ENCODE measurements around the gene CTNNBIP1. TPM values are rescaled to one million over a fixed set of nuclear protein-coding genes. Genes with fewer than 3 reads are reported as not detected.

The CTNNBIP1 gene
- total and polyA plus RNA-seq, 2 donors (not counting 3 experiments of a cell fraction or from before 2014, with no cell fraction given), result 26.6 to 31.7 TPM

DNA sequence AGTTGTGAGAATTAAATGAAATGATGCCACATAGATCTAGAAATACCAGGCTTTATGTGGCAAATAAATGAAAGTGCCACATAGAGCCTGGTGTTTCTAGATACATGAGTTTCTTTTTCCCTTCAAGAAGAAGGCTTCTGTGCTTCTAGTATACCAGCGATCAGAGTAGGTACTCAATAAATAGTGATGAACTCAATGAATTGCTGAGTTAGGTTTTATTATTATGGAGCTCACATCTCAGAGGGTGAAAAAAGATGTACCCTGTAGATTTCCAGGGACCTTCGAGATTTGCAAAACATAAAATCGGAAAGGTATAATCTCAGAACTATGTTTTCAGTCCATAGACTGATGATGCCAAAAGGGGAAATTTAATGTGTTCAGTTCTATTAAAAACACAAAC is 84.0 kb downstream of the CTNNBIP1 start:
- Histone ChIP-seq H3K27ac (ENCODE audit: insufficient read depth, low read depth, low read length) (no peak overlapping the region), H3K4me3 (replicated peaks in 1 of 3; ENCODE audit: insufficient read depth in 1 of 3, low read depth in 1 of 3, low read length in 3 of 3) (no peak overlapping the region), H3K9me3 (replicated peaks; ENCODE audit: control insufficient read depth, insufficient read depth, low read length) (no peaks in the 10 kb centered on the region), H2AFZ (ENCODE audit: low read depth, low read length) (no peak overlapping the region), H3K9me1 (replicated peaks; ENCODE audit: control insufficient read depth, extremely low read depth, insufficient read depth, low read length) (no peaks in the 10 kb centered on the region), H3K4me2 (ENCODE audit: insufficient read depth, low read length) (no peak overlapping the region), H3K4me1 (ENCODE audit: control insufficient read depth, extremely low read depth, insufficient read depth, low read length) (peaks cover 18% of the 10 kb centered on the region), H3K9ac (replicated peaks; ENCODE audit: extremely low read depth, insufficient read depth, low read length) (no peak overlapping the region), H4K20me1 (replicated peaks; ENCODE audit: control insufficient read depth, extremely low read depth, insufficient read depth, low read length) (no peaks in the 10 kb centered on the region), H3K36me3 (ENCODE audit: control insufficient read depth in 2 of 2, extremely low read depth in 1 of 2, insufficient read depth in 2 of 2, low read length in 2 of 2) (no peaks in the 10 kb centered on the region), H3K79me2 (ENCODE audit: control insufficient read depth, insufficient read depth, low read length) (peaks cover 19% of the 10 kb centered on the region), H3K27me3 (ENCODE audit: control insufficient read depth in 2 of 2, insufficient read depth in 2 of 2, low read length in 2 of 2) (peaks cover 0 to 2% of the 10 kb centered on the region in 2 experiments)
- no peak for TF ChIP-seq POLR2AphosphoS5 (IDR thresholded peaks at IDR 0.05; ENCODE audit: insufficient read depth, low read depth, low read length)
- POLR2A ChIA-PET, result no interaction called here
- intact Hi-C loops (cut with micrococcal nuclease), result no loop called here
- DNase-seq (ENCODE audit: low read depth, low spot score) (no peak), FAIRE-seq (no peak)
- dilution Hi-C loops (cut with MboI; ENCODE audit: extremely low pct_ligation_motif_present, low sequenced_read_pairs), result no loop called here
- CTCF ChIA-PET, result interaction anchor here (1.2 to 1.9 kb wide), 3 partner anchors 13 to 42 kb away, joined by 4 to 7 read pairs (median 4); no protein-coding TSS in a partner anchor
- no TSS peak for BruUV-seq (replicated peaks)

DNA sequence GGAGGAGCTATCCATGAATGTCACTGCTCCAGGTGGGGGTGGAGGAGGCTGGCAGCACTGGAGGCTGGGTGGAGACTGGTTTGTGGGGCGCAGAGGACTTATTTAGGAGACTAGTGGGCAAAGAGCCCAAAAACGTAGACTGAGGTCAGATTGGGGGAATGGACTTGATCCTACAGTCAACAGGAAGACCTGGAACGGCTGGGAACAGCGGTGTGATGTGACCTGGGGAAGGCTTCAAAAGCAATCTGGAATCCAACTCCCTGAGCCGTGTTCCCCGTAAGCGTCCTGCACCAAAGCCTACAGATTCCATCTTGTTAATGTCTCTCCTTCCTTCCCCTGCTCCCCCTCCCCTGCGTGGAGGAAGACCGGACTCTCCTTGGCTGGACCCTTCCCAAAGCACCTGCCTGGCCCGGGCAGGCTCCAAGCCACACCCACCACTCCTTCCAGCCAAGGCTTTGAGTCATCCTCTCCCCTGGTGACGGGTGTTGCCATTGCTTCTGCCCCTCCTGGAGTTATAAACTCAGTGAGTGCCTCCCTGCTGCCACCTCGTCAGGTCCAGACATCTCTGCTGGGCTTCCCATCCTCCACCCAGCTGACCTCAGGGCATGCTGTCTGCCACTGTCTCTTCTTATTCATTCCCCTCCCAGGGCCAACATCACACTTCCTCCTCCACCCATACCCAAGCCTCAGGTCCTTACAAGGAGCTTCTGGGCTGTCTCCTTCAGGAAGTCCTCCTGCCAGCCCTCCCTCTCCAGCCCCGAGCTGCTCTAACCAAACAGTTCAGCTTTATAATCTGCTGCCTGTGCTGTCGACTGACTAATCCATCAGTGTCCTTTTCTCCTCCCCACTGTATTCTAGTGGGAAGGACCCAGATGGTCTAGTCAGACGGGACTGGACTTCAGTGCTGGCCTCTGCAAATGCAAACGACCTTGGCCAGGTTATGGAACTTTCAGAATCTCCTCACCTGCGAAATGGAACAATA is 84.7 kb downstream of the CTNNBIP1 start:
- H3K4me3 ChIP-seq (replicated peaks in 1 of 3; ENCODE audit: insufficient read depth in 1 of 3, low read depth in 1 of 3, low read length in 3 of 3), result no peak overlapping the region
- no peak overlapping the region for H3K9ac ChIP-seq (replicated peaks; ENCODE audit: extremely low read depth, insufficient read depth, low read length)
- ChIA-PET POLR2A (no interaction called here), CTCF (interaction anchor here (1.2 to 1.4 kb wide), 2 partner anchors 12 to 43 kb away, joined by 4 read pairs; no protein-coding TSS in a partner anchor)
- no peaks in the 10 kb centered on the region for H3K36me3 ChIP-seq (ENCODE audit: control insufficient read depth in 2 of 2, extremely low read depth in 1 of 2, insufficient read depth in 2 of 2, low read length in 2 of 2)
- DNase-seq (ENCODE audit: low read depth, low spot score) (peak; percentile 55), FAIRE-seq (peak; percentile 67)
- no TSS peak for BruUV-seq (replicated peaks)
- H2AFZ ChIP-seq (ENCODE audit: low read depth, low read length), result peak overlapping the region; percentile 0
- H3K27me3 ChIP-seq (ENCODE audit: control insufficient read depth in 2 of 2, insufficient read depth in 2 of 2, low read length in 2 of 2), result no peaks in the 10 kb centered on the region
- no peak overlapping the region for H3K4me2 ChIP-seq (ENCODE audit: insufficient read depth, low read length)
- TF ChIP-seq JUN (IDR thresholded peaks at IDR 0.05; ENCODE audit: borderline replicate concordance, insufficient read depth, insufficient read length, low read depth), result no peak
- TF ChIP-seq GATA2 (IDR thresholded peaks at IDR 0.05; ENCODE audit: insufficient read depth, insufficient read length, low read depth, low read length), result no peak
- no peak for TF ChIP-seq FOS (IDR thresholded peaks at IDR 0.05; ENCODE audit: borderline replicate concordance, insufficient read depth, low read length)
- TF ChIP-seq, protein P1, sequence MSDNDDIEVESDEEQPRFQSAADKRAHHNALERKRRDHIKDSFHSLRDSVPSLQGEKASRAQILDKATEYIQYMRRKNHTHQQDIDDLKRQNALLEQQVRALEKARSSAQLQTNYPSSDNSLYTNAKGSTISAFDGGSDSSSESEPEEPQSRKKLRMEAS (IDR thresholded peaks at IDR 0.05; ENCODE audit: insufficient read depth, insufficient read length), result no peak
- TF ChIP-seq EZH2 (IDR thresholded peaks at IDR 0.05; ENCODE audit: borderline replicate concordance, low read depth, low read length, severe bottlenecking), result no peak
- no peak for TF ChIP-seq POLR2AphosphoS5 (IDR thresholded peaks at IDR 0.05; ENCODE audit: insufficient read depth, low read depth, low read length)
- TF ChIP-seq POLR2A (IDR thresholded peaks at IDR 0.05; ENCODE audit: low read depth, low read length), result no peak
- TF ChIP-seq MYC (IDR thresholded peaks at IDR 0.05; ENCODE audit: low read depth, low read length), result no peak
- TF ChIP-seq, protein P2, sequence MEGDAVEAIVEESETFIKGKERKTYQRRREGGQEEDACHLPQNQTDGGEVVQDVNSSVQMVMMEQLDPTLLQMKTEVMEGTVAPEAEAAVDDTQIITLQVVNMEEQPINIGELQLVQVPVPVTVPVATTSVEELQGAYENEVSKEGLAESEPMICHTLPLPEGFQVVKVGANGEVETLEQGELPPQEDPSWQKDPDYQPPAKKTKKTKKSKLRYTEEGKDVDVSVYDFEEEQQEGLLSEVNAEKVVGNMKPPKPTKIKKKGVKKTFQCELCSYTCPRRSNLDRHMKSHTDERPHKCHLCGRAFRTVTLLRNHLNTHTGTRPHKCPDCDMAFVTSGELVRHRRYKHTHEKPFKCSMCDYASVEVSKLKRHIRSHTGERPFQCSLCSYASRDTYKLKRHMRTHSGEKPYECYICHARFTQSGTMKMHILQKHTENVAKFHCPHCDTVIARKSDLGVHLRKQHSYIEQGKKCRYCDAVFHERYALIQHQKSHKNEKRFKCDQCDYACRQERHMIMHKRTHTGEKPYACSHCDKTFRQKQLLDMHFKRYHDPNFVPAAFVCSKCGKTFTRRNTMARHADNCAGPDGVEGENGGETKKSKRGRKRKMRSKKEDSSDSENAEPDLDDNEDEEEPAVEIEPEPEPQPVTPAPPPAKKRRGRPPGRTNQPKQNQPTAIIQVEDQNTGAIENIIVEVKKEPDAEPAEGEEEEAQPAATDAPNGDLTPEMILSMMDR (IDR thresholded peaks at IDR 0.05; ENCODE audit: extremely low read depth in 1 of 2, insufficient read depth in 1 of 2, low read depth in 1 of 2, low read length in 2 of 2), result no peak
- peaks cover 18% of the 10 kb centered on the region for H3K4me1 ChIP-seq (ENCODE audit: control insufficient read depth, extremely low read depth, insufficient read depth, low read length)
- H4K20me1 ChIP-seq (replicated peaks; ENCODE audit: control insufficient read depth, extremely low read depth, insufficient read depth, low read length), result no peaks in the 10 kb centered on the region
- no peak overlapping the region for H3K27ac ChIP-seq (ENCODE audit: insufficient read depth, low read depth, low read length)
- H3K79me2 ChIP-seq (ENCODE audit: control insufficient read depth, insufficient read depth, low read length), result peaks cover 26% of the 10 kb centered on the region
- dilution Hi-C loops (cut with MboI; ENCODE audit: extremely low pct_ligation_motif_present, low sequenced_read_pairs), result no loop called here
- intact Hi-C loops (cut with micrococcal nuclease), result loop anchor here (2.0 kb wide), 1 partner anchor 41 kb away; no protein-coding TSS in a partner anchor
- no peaks in the 10 kb centered on the region for H3K9me3 ChIP-seq (replicated peaks; ENCODE audit: control insufficient read depth, insufficient read depth, low read length)
- H3K9me1 ChIP-seq (replicated peaks; ENCODE audit: control insufficient read depth, extremely low read depth, insufficient read depth, low read length), result no peaks in the 10 kb centered on the region
